Ishikawa (cell line): Measurements from ENCODE around the gene TTC13.

ENCODE experiments used
- CEBPB ChIP-seq: IDR thresholded peaks from 2 replicates; pipeline ENCODE4 v1.6.1; 2012
- CREB1 ChIP-seq: IDR thresholded peaks from 2 replicates; pipeline ENCODE4 v1.6.1; 2012; ENCODE audit warnings: low read depth
- EGR1 ChIP-seq: IDR thresholded peaks from 2 replicates; pipeline ENCODE4 v1.6.1; 2012
- EP300 ChIP-seq: IDR thresholded peaks from 2 replicates; pipeline ENCODE4 v1.6.1; 2012; ENCODE audit warnings: borderline replicate concordance
- FOXM1 ChIP-seq: IDR thresholded peaks from 2 replicates; pipeline ENCODE4 v1.6.1; 2012; ENCODE audit warnings: low read depth, borderline replicate concordance
- MAX ChIP-seq: IDR thresholded peaks from 2 replicates; pipeline ENCODE4 v1.6.1; 2012
- NFIC ChIP-seq: IDR thresholded peaks from 2 replicates; pipeline ENCODE4 v1.6.1; 2012
- RAD21 ChIP-seq: IDR thresholded peaks from 2 replicates; pipeline ENCODE4 v1.6.1; 2012; ENCODE audit warnings: low read depth
- REST ChIP-seq: IDR thresholded peaks from 2 replicates; pipeline ENCODE4 v1.6.1; 2012; ENCODE audit warnings: low read depth, mild to moderate bottlenecking
- TAF1 ChIP-seq: IDR thresholded peaks from 2 replicates; pipeline ENCODE4 v1.6.1; 2012; ENCODE audit warnings: low read depth, mild to moderate bottlenecking
- TCF12 ChIP-seq: IDR thresholded peaks from 2 replicates; pipeline ENCODE4 v1.6.1; 2012; ENCODE audit warnings: low read depth
- TEAD4 ChIP-seq: IDR thresholded peaks from 2 replicates; pipeline ENCODE4 v1.6.1; 2012
- USF1 ChIP-seq: IDR thresholded peaks from 2 replicates; pipeline ENCODE4 v1.6.1; 2012
- YY1 ChIP-seq: IDR thresholded peaks from 2 replicates; pipeline ENCODE4 v1.6.1; 2012; ENCODE audit warnings: low read depth
- ZBTB7A ChIP-seq: IDR thresholded peaks from 2 replicates; pipeline ENCODE4 v1.6.1; 2012; ENCODE audit warnings: low read depth

Gene TTC13

GRCh38 chr1:230938924-230939368, 39.7 kb downstream of the TTC13 start:
- TF ChIP-seq CEBPB (no peak), ZBTB7A (no peak), EP300 (no peak), EGR1 (no peak), YY1 (no peak), FOXM1 (no peak), MAX (no peak), REST (no peak), RAD21 (no peak), USF1 (no peak), NFIC (no peak), CREB1 (no peak), TAF1 (no peak), TEAD4 (no peak), TCF12 (no peak)

GRCh38 chr1:230937371-230937770, 41.3 kb downstream of the TTC13 start:
- no peak for TF ChIP-seq NFIC
- TF ChIP-seq REST, result no peak
- no peak for TF ChIP-seq USF1
- TF ChIP-seq RAD21, result no peak
- TF ChIP-seq EP300, result no peak
- no peak for TF ChIP-seq TEAD4
- TF ChIP-seq YY1, result no peak
- TF ChIP-seq CREB1, result no peak
- no peak for TF ChIP-seq CEBPB
- no peak for TF ChIP-seq FOXM1
- TF ChIP-seq TAF1, result no peak

GRCh38 chr1:230936475-230936874, 42.2 kb downstream of the TTC13 start:
- TF ChIP-seq TCF12 (no peak), CEBPB (no peak), EGR1 (no peak), TEAD4 (no peak), REST (no peak), NFIC (no peak), ZBTB7A (no peak), TAF1 (no peak)

- no peak for TF ChIP-seq EGR1
- no peak for TF ChIP-seq YY1
- TF ChIP-seq ZBTB7A, result no peak
- no peak for TF ChIP-seq CEBPB
- TF ChIP-seq NFIC, result no peak
- TF ChIP-seq FOXM1, result no peak
- no peak for TF ChIP-seq TAF1
- no peak for TF ChIP-seq TCF12
- TF ChIP-seq RAD21, result no peak
- TF ChIP-seq EP300, result no peak
- no peak for TF ChIP-seq USF1
- TF ChIP-seq TEAD4, result no peak
- TF ChIP-seq REST, result no peak
- no peak for TF ChIP-seq MAX
Observed at GRCh38 chr1:230935852-230936251, 42.8 kb downstream of the TTC13 start.
